Smooth muscle cell (in vitro differentiated cells): Measurements from ENCODE around the gene DNAH6. TPM values are rescaled to one million over a fixed set of nuclear protein-coding genes. Genes with fewer than 3 reads are reported as not detected.
"Not testable (repeated sequence)": the region's sequence is repeated elsewhere in the genome, so short reads cannot be mapped to it uniquely, and the experiment has no call there.

ENCODE experiments used
- DNase-seq: peaks from one replicate; lab custom pipeline; 2025; ENCODE audit not compliant: unreplicated experiment; lab: John Stamatoyannopoulos, UW
- H2AFZ ChIP-seq: fragments of 200-600 bp; sonication (generic); 2 replicates; pipeline ENCODE4 v1.6.0; 2016; ENCODE audit warnings: antibody characterized with exemption, low read depth, mild to moderate bottlenecking
- H3F3A ChIP-seq: fragments of 200-600 bp; sonication (generic); 2 replicates; pipeline ENCODE4 v1.6.0; 2017; ENCODE audit warnings: antibody characterized with exemption, low read depth
- H3K27ac ChIP-seq: fragments of 200-600 bp; sonication (generic); 2 replicates; pipeline ENCODE4 v1.5.1; 2016; ENCODE audit warnings: low read depth, mild to moderate bottlenecking
- H3K27me3 ChIP-seq: fragments of 200-600 bp; sonication (generic); 2 replicates; pipeline ENCODE4 v1.6.1; 2016; ENCODE audit warnings: low read depth, mild to moderate bottlenecking
- H3K36me3 ChIP-seq: fragments of 200-600 bp; sonication (generic); 2 replicates; pipeline ENCODE4 v1.5.1; 2016; ENCODE audit warnings: low read depth
- H3K4me1 ChIP-seq: fragments of 200-600 bp; sonication (generic); 2 replicates; pipeline ENCODE4 v1.5.1; 2016; ENCODE audit warnings: low read depth
- H3K4me2 ChIP-seq: fragments of 200-600 bp; sonication (generic); 2 replicates; pipeline ENCODE4 v1.6.0; 2016; ENCODE audit warnings: mild to moderate bottlenecking
- H3K4me3 ChIP-seq: fragments of 200-600 bp; sonication (generic); 2 replicates; pipeline ENCODE4 v1.5.1; 2016; ENCODE audit warnings: mild to moderate bottlenecking
- H3K79me2 ChIP-seq: fragments of 200-600 bp; sonication (generic); 2 replicates; pipeline ENCODE4 v1.6.0; 2016; ENCODE audit warnings: low read depth, mild to moderate bottlenecking
- H3K9ac ChIP-seq: fragments of 200-600 bp; sonication (generic); 2 replicates; pipeline ENCODE4 v1.6.0; 2016; ENCODE audit warnings: low read depth
- H3K9me3 ChIP-seq: fragments of 200-600 bp; sonication (generic); replicated peaks from 2 replicates; pipeline ENCODE4 v1.5.1; 2016; ENCODE audit warnings: low read depth
- H4K20me1 ChIP-seq: fragments of 200-600 bp; sonication (generic); 2 replicates; pipeline ENCODE4 v1.6.0; 2016; ENCODE audit warnings: low read depth
- CTCF ChIP-seq: fragments of 200-600 bp; sonication (generic); IDR thresholded peaks from 2 replicates; pipeline ENCODE4 v1.5.1; 2017; ENCODE audit warnings: borderline replicate concordance, mild to moderate bottlenecking, antibody characterized with exemption; ENCODE audit not compliant: insufficient read depth, poor library complexity, severe bottlenecking
- WGBS: methylation state at CpG from one replicate; pipeline ENCODE4 v1.1.7; 2016; ENCODE audit warnings: low lambda C conversion rate; 5-methylcytosine and 5-hydroxymethylcytosine counted together
- polyA plus RNA-seq: library from polyadenylated mRNA; unstranded; fragments of >200 nt; fragmentation: Nextera tagmentation; extraction: Ambion mirVana; gene quantifications from 2 replicates; pipeline ENCODE4 v1.2.1, GENCODE V29; 2016
- total RNA-seq: library from RNA; depleted of rRNA; stranded (reverse); fragments of >200 nt; gene quantifications from 2 replicates; pipeline ENCODE4 v1.2.3, GENCODE V29; 2014

The DNAH6 gene
- total and polyA plus RNA-seq, 2 experiments from 2014 or later = 0.27 to 0.96 TPM

GRCh38 chr2:84766791-84767190 is 250.5 kb downstream of the DNAH6 start:
- no peak overlapping the region for H3K9ac ChIP-seq
- H3K27ac ChIP-seq = no peak overlapping the region
- H3K4me3 ChIP-seq = no peak overlapping the region
- no peaks in the 10 kb centered on the region for H3K9me3 ChIP-seq
- H3F3A ChIP-seq = no peaks in the 10 kb centered on the region
- H3K27me3 ChIP-seq = no peaks in the 10 kb centered on the region
- no peaks in the 10 kb centered on the region for H3K4me1 ChIP-seq
- H3K79me2 ChIP-seq = no peaks in the 10 kb centered on the region
- no peak overlapping the region for H3K4me2 ChIP-seq
- no peaks in the 10 kb centered on the region for H3K36me3 ChIP-seq
- no peak for DNase-seq
- no peak for TF ChIP-seq CTCF
- WGBS = 92% methylated on average over 2 of the region's 2 CpGs
- no peaks in the 10 kb centered on the region for H4K20me1 ChIP-seq
- H2AFZ ChIP-seq = no peak overlapping the region

DNA sequence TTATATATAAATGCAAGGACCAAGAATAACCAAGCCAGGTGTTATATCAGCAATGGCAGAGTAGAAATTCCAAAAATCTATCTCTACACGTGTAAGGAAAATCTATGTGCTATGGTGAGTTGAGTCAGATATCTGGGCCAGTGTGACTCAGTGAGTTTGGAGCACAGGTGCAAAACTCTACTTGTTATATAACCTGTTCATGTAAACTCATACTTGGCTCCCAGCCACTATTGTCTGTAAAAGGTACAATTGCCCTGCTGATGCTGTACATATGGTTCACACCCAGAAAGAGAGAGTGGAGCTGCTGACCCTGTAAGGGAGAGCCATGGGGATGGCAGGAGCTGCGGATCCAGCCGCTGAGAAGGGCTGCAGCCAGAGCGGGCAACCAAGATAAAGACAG is 252.5 kb downstream of the DNAH6 start:
- Histone ChIP-seq H3K9me3 (no peaks in the 10 kb centered on the region), H3K27me3 (no peaks in the 10 kb centered on the region), H3K36me3 (no peaks in the 10 kb centered on the region), H4K20me1 (no peaks in the 10 kb centered on the region), H2AFZ (no peak overlapping the region), H3F3A (no peaks in the 10 kb centered on the region), H3K4me2 (no peak overlapping the region), H3K4me1 (no peaks in the 10 kb centered on the region), H3K27ac (no peak overlapping the region), H3K79me2 (no peaks in the 10 kb centered on the region), H3K9ac (no peak overlapping the region), H3K4me3 (no peak overlapping the region)
- TF ChIP-seq CTCF = no peak
- DNase-seq = no peak
- 85% methylated on average over 4 of the region's 4 CpGs for WGBS

DNA sequence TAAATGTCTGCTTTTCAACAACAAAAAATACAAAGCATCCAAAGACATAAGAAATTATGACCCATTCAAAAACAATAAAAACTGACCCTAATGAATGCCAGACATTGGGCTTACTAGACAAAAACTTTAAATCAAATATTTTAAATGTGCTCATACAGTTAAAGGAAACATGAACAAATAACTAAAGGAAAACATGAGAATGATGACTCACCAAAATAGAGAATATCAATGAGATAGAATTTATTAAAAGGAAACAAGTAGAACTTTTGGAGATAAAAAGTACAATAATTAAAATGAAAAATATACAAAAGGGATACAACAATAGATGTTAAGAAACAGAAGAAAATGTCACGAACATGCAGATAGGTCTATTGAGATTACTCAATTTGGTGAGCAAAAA is 254.0 kb downstream of the DNAH6 start:
- no peak overlapping the region for H3K9ac ChIP-seq
- no peak for DNase-seq
- no peak overlapping the region for H3K4me2 ChIP-seq
- no peaks in the 10 kb centered on the region for H3F3A ChIP-seq
- no peak overlapping the region for H3K27ac ChIP-seq
- H2AFZ ChIP-seq = no peak overlapping the region
- no peak for TF ChIP-seq CTCF
- H3K4me1 ChIP-seq = no peaks in the 10 kb centered on the region
- H3K36me3 ChIP-seq = no peaks in the 10 kb centered on the region
- H3K9me3 ChIP-seq = no peaks in the 10 kb centered on the region
- H3K27me3 ChIP-seq = no peaks in the 10 kb centered on the region
- 93% methylated on average over 1 of the region's 1 CpG for WGBS
- no peak overlapping the region for H3K4me3 ChIP-seq
- H4K20me1 ChIP-seq = no peaks in the 10 kb centered on the region
- H3K79me2 ChIP-seq = no peaks in the 10 kb centered on the region

DNA sequence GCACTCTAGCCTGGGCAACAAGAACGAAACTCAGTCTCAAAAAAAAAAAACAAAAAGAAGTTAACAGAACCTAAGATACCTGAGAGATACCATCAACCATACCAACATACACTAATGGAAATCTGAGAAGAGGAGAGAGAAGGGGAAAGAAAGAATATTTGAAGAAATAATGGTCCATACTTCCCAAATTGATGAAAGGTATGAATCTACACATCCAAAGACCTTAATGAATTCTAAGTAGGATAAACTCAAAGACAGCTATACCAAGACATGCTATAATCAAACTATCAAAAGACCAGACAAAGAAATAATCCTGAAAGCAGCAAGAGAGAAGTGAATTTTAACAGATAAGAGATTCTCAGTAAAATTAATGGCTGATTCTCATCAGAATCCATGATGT is 255.0 kb downstream of the DNAH6 start:
- 82% methylated on average over 1 of the region's 1 CpG for WGBS
- H3K4me1 ChIP-seq = no peaks in the 10 kb centered on the region
- H3K27ac ChIP-seq = no peak overlapping the region
- H3K4me2 ChIP-seq = no peak overlapping the region
- no peaks in the 10 kb centered on the region for H3K27me3 ChIP-seq
- H2AFZ ChIP-seq = no peak overlapping the region
- no peak overlapping the region for H3K4me3 ChIP-seq
- no peaks in the 10 kb centered on the region for H3K79me2 ChIP-seq
- no peaks in the 10 kb centered on the region for H4K20me1 ChIP-seq
- no peak for DNase-seq
- no peaks in the 10 kb centered on the region for H3K9me3 ChIP-seq
- no peak overlapping the region for H3K9ac ChIP-seq
- H3K36me3 ChIP-seq = no peaks in the 10 kb centered on the region
- no peaks in the 10 kb centered on the region for H3F3A ChIP-seq
- no peak for TF ChIP-seq CTCF

DNA sequence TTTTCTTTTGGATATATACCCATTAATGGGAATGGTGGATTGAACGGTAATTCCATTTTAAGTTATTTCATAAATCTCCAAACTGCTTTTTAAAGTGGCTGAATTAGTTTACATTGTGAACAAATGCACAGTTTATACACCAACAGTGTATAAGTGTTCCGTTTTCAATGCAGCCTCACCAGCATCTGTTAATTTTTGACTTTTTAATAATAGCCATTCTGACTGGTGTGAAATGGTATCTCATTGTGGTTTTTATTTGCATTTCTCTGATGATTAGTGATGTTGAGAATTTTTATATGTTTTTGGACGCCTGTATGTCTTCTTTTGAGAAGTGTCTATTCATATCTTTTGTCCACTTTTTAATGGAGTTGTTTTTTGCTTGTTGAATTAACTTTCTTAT is 257.3 kb downstream of the DNAH6 start:
- not testable (repeated sequence) for H3K9me3 ChIP-seq, H2AFZ ChIP-seq, H3K27ac ChIP-seq, H3K36me3 ChIP-seq, H3K4me1 ChIP-seq, H4K20me1 ChIP-seq, DNase-seq, H3F3A ChIP-seq, H3K4me3 ChIP-seq, H3K27me3 ChIP-seq, H3K79me2 ChIP-seq, H3K9ac ChIP-seq, H3K4me2 ChIP-seq
- 73% methylated on average over 3 of the region's 3 CpGs for WGBS
